ENCODE measurements around the gene CLASP1.
"Not testable (repeated sequence)": the region's sequence is repeated elsewhere in the genome, so short reads cannot be mapped to it uniquely, and the experiment has no call there.

The CLASP1 gene

GRCh38 chr2:121576263-121576662, 73.0 kb downstream of the CLASP1 start:
- DNase-seq, result no peak

- DNase-seq, result no peak
Observed at GRCh38 chr2:121575800-121576199, 73.5 kb downstream of the CLASP1 start.

- DNase-seq, result no peak
Observed at GRCh38 chr2:121570667-121571055, 78.6 kb downstream of the CLASP1 start.

- no peak for DNase-seq
Observed at GRCh38 chr2:121570036-121570666, 79.1 kb downstream of the CLASP1 start.

GRCh38 chr2:121567957-121568409, 81.3 kb downstream of the CLASP1 start:
- no peak for DNase-seq

GRCh38 chr2:121567452-121567851, 81.8 kb downstream of the CLASP1 start:
- DNase-seq, result no peak

- DNase-seq, result no peak
Observed at GRCh38 chr2:121565389-121566250, 83.6 kb downstream of the CLASP1 start.

GRCh38 chr2:121564905-121565304, 84.4 kb downstream of the CLASP1 start:
- no peak for DNase-seq

- DNase-seq, result not testable (repeated sequence)
Observed at GRCh38 chr2:121563754-121564153, 85.5 kb downstream of the CLASP1 start.

- DNase-seq, result no peak
Observed at GRCh38 chr2:121562269-121563176, 86.7 kb downstream of the CLASP1 start.

- no peak for DNase-seq
Observed at GRCh38 chr2:121561617-121562268, 87.5 kb downstream of the CLASP1 start.

- DNase-seq, result no peak
Observed at GRCh38 chr2:121558329-121558728, 90.9 kb downstream of the CLASP1 start.

- no peak for DNase-seq
Observed at GRCh38 chr2:121555008-121555407, 94.3 kb downstream of the CLASP1 start.

- not testable (repeated sequence) for DNase-seq
Observed at GRCh38 chr2:121552477-121553180, 96.6 kb downstream of the CLASP1 start.

GRCh38 chr2:121550669-121551068, 98.6 kb downstream of the CLASP1 start:
- no peak for DNase-seq

- DNase-seq, result no peak
Observed at GRCh38 chr2:121547646-121548045, 101.6 kb downstream of the CLASP1 start.

GRCh38 chr2:121545913-121546312, 103.3 kb downstream of the CLASP1 start:
- peak; percentile 27 to 54 (median 35) for DNase-seq

- DNase-seq, result no peak
Observed at GRCh38 chr2:121545257-121545656, 104.0 kb downstream of the CLASP1 start.

- no peak for DNase-seq
Observed at GRCh38 chr2:121541495-121541894, 107.8 kb downstream of the CLASP1 start.

- no peak for DNase-seq
Observed at GRCh38 chr2:121539750-121540469, 109.4 kb downstream of the CLASP1 start.
